Measurements from ENCODE around the gene CCSER2.

The CCSER2 gene

GRCh38 chr10:84352251-84352842, 24.0 kb downstream of the CCSER2 start:
- DNase-seq: peak; percentile 68

DNA sequence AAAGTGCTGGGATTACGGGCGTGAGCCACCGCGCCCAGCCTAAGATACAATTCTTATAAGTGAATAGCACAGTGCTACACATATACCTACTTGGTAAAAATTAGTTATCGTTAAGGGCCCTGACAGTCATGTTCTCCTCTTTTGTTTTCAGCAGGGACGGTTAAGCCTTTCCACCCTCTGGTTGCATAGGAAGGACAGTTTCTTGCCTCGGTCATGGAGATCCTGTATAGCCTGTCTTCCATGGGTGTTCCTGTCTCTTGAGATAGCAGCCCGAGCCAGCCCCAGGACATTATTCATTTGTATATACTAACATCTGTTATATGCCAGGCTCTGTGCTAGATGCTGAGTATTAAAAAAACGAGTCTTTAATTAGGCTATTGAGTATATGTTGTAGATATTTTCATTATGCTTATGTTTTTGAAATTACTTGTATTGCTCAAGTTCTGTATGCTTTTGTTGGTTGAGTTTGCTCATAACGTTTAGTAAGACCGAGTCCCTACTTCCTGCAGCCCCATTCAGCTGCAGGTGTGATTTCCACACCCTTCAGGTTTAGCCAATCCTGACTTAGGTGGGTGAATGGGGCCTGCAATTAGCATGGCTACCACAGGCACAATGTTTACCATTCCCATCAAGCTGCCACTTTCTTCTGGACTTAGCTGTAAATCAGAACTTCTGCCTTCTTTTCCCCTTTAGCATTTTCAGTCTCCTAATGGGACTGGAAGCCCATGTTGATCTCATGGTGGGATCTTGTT, 24.8 kb downstream of the CCSER2 start:
- DNase-seq: no peak

GRCh38 chr10:84354623-84355022, 26.2 kb downstream of the CCSER2 start:
- no peak for DNase-seq

DNA sequence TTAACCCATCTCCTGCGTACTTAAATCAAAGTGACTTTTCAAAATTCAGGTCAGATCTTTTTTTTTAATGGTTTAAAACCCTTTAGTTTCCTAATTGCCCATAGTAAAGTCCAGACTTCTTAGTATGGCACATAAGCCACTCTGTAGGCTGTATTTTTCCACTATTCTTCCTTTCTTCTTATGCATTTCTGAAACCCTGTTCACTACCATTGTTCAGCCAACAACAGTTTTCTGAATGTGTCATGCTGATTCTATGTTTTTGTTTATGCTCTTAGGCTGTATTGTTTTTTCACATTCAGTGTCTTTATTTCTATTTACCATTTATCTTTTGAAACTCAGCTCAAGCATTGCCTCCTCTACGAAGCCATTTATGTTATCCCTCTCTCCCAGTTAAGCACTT, 26.7 kb downstream of the CCSER2 start:
- no peak for DNase-seq

DNA sequence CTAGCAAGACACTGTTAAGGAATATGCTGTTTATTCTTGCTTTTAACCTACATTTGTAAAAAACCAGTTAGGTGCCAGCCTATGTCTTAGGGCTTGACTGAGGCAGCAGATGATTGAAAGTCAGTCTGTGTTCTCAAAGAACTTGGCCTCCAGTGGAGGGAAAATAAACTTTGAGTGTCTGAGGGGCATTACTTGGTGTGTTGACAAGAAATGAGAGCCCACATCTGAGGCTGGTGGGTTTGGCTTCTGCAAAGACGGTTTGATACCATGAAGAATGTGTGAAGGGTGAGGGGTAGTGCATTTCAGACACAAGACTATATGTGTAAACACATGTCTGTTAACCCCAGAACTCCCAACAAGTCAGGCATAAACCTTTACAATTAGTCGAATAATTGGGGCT, 28.5 kb downstream of the CCSER2 start:
- DNase-seq: peak; percentile 38

DNA sequence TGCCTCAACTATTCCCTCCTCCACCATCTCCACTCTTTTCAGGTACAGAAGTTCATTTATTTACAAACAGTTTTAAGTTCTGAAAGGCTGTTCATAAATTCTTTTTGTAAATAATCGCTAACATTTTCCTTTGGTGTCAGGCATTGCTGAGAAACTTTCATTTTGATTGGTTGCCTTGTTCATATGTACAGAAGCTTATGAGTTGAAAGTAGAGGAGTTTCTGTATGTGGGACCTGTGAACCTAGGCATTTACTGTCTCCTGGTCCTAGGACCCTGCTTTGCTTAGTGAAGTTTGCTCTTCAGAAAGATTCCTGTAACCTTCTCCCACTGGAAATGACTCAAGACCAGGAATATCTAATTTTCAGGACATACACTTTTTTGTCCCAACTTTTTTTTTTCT, 30.4 kb downstream of the CCSER2 start:
- DNase-seq: no peak

DNA sequence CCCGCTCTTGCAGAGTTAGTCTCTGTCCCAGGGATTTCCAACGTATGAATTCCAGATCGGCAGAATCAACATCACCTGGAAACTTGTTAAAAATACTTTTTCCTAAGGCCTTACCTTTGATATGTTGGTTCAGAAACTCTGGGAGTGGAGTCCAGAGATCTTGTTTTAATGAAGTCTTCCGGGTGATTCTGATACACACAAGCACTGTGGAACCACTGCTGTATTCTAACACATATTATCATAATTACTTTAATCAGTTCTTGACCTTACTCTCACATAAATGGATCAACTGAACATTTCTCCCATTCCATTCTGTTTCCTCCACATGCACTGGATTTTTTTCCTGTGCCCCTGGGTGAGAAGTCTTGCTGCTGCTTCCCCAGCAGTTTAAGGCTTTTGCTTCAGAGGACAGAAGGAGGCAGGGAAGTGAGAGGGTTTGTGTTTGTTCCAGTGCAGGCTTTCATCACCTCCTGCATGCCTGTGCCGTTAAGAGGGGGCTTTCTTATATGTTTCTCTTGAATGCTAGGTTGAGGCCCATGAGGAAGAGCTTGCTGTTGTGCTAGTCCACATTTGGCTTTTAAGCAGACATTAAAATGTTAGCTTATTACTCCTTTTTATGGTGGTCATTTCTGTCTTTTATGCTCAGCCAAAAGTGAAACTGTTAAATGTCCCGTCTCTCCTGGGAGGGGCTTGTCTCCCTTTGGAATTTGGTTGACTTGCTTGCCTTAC, 32.4 kb downstream of the CCSER2 start:
- DNase-seq: no peak

- no peak for DNase-seq
Measured at GRCh38 chr10:84365335-84365881, 37.0 kb downstream of the CCSER2 start.

- DNase-seq: no peak
Measured at GRCh38 chr10:84366041-84366440, 37.7 kb downstream of the CCSER2 start.

GRCh38 chr10:84367256-84367655, 38.9 kb downstream of the CCSER2 start:
- DNase-seq: no peak

DNA sequence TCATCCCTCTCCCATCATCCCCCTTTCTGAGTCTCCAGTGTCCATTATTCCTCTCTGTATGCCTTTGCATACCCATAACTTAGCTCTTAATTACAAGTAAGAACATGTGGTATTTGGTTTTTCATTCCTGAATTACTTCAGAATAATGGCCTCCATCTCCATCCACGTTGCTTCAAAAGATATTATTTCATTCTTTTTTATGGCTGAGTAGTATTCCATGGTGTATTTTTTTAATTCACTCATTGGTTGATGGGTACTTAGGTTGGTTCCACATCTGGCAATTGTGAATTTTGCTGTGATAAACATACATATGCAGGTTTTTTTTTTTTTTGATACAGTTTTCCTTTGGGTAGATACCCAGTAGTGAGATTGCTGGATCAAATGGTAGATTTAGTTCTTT, 40.4 kb downstream of the CCSER2 start:
- DNase-seq: no peak

DNA sequence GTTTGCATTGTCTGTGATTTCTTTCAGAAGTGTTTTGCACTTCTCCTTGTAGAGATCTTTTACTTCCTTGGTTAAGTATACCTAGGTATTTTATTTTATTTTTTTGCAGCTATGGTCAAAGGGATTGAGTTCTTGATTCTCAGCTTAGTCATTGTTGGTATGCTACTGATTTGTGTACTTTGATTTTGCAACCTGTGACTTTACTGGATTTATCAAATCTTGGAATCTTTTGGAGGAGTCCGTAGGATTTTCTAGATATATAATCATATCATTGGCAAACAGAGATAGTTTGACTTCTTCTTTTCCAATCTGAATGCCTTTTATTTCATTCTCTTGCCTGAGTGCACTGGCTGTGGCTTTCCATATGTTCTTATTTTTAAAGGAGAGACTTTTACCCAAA, 41.9 kb downstream of the CCSER2 start:
- no peak for DNase-seq

DNA sequence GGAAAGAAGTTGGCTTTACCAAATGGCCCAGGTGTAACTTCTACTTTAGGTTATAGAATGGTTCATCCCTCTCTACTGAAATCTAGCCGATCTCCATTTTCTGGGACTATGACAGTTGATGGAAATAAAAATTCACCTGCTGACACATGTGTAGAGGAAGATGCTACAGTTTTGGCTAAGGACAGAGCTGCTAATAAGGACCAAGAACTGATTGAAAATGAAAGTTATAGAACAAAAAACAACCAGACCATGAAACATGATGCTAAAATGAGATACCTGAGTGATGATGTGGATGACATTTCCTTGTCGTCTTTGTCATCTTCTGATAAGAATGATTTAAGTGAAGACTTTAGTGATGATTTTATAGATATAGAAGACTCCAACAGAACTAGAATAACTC, 43.6 kb downstream of the CCSER2 start:
- DNase-seq: no peak

DNA sequence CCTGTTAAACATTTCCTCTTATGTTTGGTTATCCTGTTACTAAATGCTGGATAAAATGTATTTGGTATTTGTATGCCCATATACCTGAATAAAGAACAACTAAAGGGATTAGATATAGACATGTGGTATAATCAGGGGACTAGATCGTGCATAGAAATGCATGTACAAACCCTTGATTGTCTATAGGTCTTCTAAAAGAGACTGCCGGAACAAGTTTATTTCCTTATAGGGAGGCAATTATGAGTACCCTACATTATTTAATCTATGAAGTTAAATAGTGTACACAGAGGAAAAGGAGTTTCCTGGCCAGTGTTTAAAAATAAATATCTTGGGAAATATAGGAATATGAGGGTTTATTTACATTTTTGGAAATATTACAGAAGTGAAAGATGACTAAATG, 44.6 kb downstream of the CCSER2 start:
- no peak for DNase-seq

DNA sequence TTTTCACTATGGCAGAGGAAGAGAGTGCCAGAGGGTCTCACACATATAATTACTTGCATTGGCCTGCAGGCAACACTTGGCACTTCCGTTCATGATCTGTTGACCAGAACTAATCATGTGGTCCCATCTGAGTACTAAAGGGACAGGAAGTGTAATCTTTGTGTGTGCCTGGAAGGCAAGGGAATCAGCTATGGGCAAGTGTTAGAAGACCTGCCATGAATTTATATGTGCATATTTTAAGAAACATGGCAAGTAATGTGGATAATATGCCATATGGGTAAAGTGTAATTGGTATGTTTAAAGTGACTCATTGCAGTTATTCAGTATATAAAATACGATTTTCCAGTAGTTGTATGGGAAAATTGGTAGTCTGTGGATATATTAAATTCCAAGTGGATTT, 46.1 kb downstream of the CCSER2 start:
- no peak for DNase-seq

DNA sequence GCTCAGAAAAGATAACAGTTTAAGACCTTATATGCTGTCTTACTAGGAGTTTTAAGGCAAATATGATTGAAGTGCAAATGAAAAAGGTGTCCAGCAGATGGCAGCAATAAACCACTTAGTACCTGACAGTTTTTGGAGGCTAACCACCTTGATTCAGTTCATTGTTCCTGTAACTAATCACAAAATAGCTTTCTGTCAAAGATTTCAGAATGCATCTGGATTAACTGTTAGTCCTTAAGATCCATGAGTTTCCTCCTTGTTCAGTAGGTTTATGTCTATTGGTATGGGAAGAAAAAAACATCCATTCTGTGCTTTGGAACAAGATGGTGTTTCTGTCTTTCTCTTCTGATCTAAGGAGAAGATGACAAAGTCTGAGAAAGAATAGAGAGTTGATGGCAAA, 46.6 kb downstream of the CCSER2 start:
- peak; percentile 37 for DNase-seq

- no peak for DNase-seq
Measured at GRCh38 chr10:84375881-84376280, 47.5 kb downstream of the CCSER2 start.

DNA sequence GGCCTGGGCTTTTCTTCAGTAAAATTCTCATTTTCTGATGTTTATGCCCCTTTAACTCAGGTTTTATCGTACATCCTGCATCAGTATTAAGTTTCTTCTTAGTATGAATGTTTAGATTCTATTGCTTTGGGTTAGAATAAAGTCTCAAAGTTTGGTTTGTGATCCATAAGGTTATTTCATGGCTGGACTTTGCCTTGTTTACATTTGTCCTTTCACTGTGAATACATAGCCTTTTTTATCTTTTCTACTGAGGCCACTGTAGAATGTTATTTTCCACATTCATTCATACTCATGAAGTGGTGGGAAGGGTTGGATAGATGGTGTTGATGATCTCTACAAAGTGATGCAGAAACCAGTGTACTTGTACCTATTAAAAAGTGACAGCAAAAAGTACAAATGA, 59.8 kb downstream of the CCSER2 start:
- DNase-seq: no peak

- no peak for DNase-seq
Measured at GRCh38 chr10:84390364-84390763, 62.0 kb downstream of the CCSER2 start.

- DNase-seq: no peak
Measured at GRCh38 chr10:84391326-84391725, 62.9 kb downstream of the CCSER2 start.

GRCh38 chr10:84392181-84392580, 63.8 kb downstream of the CCSER2 start:
- no peak for DNase-seq

DNA sequence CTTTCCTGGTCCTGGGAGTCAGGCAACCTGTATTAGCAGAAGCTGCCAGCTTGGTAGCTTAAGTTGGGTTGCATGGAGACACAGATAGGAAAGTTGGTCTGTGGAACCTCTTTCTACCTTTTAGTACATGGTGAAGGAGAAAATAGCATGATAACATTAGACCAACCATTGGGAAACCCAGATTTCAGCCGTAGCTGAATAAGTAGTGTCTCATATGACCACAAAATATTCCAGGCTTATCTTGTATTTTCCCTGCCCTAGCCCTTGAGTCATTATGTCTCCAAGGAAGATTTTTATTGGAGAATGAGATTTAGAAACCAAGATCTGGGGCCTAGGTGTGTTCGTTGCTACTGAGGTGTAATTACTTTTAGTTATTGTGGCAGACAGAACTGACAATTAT, 67.2 kb downstream of the CCSER2 start:
- no peak for DNase-seq

GRCh38 chr10:84397735-84398144, 69.4 kb downstream of the CCSER2 start:
- DNase-seq: no peak

GRCh38 chr10:84398696-84399095, 70.3 kb downstream of the CCSER2 start:
- DNase-seq: no peak

All from activated gamma-delta T cell treated with Interleukin-2 at 50 U/mL for 16 hours (primary cell).